Activated CD8-positive, alpha-beta memory T cell treated with anti-CD3 and anti-CD28 coated beads, Interleukin-2, amount 50 U/mL, for 1 hour (primary cell): ENCODE measurements around the gene SH3RF3.

Experiments
- DNase-seq: peaks from one replicate; pipeline ENCODE4 v3.0.0-alpha.2; 2020; ENCODE audit errors: extremely low read depth

Gene SH3RF3

DNA sequence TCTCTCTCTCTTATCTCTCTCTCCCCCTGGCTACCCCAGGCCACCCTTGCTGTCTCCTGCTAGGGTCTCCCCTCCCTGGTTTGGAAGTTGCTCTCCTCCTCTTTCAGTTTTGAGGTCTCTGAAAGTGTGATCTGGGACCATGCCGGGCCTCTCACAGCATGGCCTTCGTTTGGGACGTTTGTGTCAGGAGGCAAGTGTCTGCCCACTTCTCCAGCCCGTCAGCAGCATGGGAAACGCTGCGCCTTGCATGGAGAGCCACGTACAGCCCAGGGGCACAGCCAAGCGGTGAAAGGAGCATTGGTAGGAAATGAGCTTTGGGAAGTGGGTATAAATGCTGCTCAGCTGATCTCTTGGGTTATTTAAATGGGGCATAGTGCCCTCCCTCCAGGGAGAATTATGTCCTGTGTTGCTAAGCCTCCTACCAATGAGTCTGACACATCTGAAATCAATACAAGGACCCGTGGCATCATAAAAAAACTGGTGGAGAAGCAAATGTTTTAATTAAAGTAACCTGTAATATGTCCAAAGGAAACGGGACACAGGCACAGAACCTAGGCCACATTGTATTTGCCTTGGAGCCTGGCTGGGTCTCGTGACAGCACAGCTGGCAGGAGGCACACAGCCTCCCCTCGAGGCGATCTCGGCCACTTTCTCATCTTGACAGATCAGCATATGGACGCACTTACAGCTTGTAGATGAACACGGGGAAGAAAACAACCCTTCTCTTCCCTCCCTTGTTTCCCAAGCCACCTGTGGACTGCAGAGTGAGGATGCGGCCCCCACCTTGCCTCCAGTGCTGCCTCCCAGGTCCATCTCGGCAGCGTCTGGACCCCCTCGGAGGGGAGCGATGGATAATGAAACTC, 72.7 kb downstream of the SH3RF3 start:
- no peak for DNase-seq

DNA sequence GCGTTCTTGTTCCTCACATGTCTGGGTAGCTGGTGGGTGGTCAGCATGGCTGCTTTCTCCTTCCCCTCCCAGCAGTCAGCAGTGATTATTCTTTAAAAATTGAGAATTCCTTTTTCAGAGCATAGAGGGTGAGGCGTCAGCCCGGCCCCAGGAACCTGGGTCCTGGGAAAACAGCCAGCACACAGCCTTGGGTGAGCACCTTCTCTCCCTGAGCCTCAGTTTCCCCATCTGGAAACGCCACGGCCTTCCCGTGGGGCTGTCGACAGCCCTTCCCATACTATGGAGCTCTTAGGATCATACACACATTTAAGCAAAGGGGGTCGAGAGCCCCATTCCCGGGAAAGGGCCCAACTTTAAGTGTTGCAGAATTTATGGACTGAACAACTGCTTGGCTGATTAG, 73.5 kb downstream of the SH3RF3 start:
- no peak for DNase-seq

DNA sequence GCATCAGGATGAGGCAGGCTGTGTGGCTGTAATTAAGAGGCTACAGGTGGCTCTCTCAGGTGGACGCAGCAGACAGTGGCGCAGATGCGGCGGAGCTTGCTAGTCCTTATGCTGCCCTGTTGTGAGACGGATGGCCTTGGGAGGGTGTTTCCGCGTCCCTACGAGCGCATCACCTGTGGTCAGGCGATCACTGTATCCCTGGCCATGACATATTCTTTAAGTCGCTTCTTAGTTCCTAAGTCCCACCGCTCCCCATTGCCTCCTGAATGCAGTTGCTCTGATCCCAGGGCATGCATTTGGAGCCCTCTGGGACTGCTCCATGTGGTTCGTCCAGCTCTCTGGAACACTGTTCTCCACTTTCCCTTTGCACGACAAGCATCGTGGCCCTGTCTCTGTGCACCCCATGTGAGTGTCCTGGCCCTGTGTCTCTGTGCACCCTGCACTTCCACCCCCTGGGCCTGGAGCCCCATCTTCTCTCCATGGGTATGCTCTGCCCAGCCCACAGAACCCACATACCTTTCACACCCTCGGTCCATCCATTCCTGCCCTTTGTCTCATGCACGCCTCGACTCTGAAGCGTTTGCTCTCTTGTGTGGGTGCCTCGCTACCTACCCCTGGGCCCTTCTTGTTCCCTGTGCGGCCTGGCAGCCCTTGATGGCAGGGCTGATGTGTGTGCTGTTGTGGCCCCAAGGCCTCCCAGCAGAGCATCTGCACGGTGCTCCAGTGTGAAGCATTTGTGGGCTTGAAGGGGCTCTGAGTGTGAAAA, 74.4 kb downstream of the SH3RF3 start:
- DNase-seq: no peak

DNA sequence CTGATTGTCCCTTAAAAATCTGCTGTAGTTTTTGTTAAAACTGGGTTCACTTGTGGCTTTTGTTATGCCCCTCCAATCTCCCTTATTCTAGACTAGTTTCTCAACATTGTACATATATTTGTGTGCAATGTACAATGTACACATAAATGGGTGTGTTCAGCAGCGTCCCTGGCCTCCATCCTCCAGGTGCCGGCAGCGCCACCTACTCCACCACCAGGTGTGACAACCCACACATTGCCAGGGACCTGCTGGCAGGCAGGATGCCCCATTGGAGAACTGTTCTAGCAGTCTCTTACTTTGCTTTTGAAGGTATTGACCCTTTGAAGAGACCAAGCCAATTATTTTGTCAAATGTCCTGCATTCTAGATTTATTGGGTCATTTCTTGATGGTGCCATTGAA, 75.4 kb downstream of the SH3RF3 start:
- DNase-seq: no peak

DNA sequence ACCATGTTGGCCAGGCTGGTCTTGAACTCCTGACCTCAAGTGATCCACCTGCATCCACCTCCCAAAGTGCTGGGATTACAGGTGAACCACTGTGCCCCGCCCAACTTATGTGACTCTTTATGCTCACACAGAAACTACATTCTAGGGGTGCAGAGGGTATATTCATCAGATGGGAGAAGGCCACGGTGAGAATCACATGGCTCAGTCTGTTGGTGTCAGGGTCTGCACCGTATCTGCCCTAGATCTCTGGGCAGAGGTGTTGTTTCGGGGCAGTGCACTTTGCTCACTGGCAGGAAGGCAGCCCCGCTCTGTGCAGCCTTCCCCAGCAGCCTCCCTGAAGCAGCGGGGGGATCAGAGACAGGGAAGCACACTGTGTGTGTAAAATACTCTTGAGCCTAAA, 76.4 kb downstream of the SH3RF3 start:
- DNase-seq: no peak

DNA sequence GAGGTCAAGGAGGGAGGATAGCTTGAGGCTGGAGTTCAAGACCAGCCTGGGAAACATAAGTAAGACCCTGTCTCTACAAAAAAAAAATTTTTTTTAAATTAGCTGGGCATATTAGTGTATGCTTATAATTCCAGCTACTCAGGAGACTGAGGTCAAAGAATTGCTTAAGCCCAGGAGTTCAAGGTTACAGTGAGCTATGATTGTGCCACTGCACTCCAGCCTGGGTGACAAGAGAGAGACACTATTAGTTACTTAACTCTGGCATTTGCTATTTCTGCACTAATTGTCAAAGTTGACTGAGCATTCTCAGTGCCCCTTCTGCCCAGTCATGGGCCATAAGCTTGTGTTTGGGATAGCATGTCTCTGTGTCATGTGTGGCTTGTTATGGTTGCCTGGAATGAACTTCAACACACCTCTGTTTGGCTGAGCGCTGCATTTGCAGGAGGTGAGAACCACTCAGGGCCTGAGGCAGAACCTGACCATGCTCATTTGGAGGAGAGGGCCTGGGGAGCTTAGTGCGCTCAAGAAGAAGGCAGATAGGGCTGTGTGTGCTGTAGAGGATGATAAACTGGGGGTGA, 77.7 kb downstream of the SH3RF3 start:
- DNase-seq: no peak

DNA sequence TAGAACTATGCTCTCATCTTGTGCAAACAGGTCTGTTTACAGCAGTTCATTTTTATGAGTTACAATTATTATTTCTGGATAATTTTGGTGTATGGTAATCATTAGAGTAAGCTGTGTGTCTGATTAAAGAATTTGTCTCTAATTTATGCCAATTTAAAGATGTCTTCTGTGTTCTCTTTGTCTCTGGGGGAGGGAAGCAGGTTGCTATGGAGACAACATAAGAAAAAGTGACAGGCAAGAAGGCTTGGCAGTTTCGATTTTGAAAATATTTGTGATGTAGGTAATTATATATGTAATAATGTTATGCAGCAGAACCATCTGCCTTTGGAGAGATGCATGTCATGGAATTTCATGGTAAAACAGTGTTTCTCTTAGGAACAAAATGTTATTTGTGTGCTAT, 78.2 kb downstream of the SH3RF3 start:
- DNase-seq: no peak

DNA sequence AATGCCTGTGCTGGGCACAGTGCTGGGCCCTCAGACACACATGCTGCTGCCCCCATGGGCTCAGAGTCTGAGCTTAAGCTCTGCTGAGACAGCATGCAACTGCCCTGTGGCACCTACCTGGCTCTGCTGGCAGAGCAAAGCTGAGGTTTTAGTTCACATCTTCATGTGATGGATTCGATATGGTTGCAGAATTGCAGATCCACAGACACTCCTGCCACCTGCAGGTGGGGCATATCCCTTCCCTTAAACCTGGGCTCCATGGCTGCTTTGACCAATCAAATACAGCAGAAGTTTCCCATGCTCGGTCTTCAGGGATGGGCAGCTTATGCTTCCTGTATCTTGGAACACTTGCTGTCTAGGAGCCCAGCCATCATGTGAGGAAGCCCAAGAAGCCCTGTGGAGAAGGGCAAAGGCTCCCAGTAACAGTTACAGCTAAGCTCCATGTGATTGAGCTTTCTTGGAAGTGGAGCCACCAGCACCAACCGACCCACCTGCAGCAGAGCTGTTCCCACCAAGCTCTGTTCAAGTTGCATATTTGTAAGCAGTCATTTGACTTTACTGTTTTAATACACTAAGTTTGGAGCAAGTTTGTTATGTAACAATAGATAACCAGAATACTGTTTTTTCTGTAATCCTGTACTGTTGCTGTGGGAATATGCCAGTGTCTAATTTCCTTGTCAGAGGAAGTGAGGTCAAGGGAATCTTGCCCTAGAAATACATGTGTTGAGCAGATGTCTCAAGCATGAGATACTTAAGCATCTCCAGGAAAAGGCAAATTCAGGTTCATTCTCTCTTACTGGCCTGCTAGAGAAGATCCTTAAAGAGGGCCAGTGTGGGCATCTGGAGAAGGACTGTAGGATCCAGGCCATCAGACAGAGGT, 79.3 kb downstream of the SH3RF3 start:
- no peak for DNase-seq

DNA sequence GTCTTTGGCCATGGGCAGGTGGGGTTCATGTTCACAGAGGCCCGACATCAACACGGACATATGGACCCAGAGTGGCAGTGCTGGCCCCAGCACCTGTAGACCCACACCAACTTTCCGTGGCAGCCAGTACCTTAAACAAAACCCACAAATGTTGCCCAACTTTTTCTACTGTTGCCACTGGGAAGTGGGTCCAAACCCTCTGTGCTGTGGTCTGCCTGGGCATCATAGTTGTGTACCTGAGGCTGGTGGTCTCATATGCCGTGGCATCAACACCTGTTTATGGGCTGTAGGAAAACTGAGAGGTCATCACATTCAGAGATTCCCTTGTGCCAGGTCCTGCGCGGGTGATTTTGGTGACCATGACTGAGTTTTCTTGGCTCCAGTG, 79.9 kb downstream of the SH3RF3 start:
- DNase-seq: no peak

DNA sequence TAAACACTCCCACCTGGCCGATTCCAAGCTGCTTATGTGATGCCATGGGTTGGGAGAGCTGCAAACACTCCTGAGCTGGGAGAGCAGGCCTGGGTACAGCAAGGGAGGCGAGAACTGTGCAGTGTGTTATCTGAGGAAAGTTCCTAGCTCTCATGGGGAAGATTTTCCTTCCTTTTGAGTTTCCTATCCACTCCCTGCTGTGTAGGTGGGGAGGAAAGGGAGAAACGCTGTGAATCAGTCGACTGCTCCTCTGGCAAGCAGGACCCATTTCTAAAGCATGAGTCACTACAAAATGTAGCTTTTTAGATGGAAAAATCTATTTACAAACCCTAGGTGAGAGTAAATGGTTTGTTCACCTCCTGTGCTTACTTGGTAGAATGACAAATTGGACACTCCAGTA, 80.4 kb downstream of the SH3RF3 start:
- DNase-seq: no peak

DNA sequence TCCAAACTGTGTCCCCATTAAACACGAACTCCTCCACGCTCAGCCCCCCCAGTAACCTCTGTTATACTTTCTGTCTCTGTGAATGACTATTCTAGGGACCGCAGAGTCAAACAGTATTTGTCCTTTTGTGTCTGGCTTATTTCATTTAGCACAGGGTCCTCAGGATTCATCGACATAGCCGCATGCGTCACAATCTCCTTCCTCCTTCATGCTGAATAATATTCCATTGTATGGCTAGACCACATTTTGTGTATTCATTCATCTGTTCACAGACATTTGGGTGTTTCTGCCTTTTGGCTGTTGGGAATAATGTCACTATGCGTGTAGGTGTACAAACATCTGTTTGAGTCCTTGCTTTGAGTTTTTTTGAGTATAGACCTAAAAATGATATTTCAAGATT, 80.9 kb downstream of the SH3RF3 start:
- DNase-seq: no peak

DNA sequence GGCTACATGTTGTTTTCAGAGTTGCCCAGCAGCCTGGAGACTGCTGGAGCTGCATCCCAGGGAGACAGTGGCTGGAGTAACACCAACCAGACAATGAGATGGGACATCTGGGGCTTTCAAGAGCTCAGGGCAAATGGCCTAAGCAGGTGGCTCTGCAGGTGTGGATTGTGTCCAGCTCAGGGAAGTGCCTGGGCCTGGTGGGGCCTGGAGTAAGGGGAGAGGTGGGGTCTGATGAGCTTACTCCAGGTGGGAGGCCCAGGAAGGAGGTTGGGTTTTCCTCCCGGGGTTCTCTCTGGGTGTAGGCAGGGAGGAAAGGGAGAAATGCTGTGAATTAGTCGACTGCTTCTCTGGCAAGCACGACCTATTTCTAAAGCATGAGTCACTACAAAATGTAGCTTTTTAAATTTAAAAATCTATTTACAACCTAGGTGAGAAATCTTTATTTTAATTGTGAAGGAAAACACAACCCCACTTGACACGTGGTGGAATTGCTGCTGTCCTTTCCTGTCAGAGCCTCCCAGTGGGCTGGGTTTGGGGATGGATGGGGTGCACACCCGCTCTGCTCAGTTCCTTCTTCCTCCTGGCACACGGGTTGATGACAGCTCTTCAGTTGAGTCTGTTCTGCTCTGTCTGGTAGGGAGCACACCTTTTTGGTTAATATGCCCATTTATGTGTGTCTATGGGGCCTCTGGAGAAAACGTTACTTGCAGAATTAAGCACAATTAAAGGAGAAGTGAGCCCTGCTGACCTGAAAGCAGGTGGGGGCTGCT, 81.6 kb downstream of the SH3RF3 start:
- no peak for DNase-seq

DNA sequence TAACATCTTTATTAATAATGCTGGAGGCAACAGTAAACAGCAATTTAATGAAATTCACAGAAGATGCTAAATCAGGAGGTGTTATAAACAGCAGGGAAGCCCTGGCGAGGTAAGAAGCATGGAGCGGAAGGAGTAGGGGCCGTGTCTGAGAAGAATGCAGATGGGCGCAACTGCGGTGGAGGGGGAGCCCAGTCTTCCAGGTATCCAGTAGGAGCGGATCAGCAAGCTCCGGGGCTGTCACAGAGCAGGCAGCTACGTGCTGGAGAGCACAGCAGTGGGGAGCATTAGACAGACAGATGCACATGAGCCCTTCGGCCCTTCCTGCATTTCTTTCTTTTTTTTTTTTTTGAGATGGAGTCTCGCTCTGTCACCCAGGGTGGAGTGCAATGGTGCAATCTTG, 82.3 kb downstream of the SH3RF3 start:
- no peak for DNase-seq

DNA sequence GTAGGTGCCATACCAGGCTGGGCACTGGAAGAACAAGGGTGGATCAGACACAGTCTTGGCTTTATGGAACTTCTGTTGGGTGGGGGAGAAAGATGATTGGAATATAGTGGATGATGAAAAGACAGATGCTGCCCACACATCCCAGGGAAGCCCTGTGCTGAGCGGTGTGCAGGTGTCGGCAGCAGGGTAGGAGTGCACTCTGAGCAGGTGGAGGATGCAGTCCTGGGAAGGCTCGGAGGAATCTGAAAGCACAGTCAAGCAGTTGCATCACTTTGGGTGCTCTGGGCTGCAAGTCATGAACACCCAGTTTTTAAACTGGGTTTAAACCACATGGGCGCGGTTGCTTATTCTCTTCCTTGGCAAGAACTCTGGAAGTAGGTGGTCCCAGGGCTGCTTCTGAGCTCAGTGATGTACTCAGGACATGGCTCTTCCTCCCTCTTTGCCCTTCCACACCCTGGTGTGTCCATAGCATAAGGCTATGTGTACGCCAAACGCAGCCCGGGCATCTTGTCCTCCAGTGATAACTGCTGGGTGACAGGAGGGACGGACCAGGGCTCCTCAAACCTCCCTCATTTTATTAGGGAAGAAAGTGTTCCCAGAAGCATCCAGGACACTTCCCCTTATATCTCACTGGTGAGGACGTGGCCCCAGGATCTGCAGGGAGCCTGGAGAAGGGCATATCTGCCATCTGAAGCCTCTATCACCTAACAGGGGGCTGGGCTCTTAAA, 84.0 kb downstream of the SH3RF3 start:
- no peak for DNase-seq

DNA sequence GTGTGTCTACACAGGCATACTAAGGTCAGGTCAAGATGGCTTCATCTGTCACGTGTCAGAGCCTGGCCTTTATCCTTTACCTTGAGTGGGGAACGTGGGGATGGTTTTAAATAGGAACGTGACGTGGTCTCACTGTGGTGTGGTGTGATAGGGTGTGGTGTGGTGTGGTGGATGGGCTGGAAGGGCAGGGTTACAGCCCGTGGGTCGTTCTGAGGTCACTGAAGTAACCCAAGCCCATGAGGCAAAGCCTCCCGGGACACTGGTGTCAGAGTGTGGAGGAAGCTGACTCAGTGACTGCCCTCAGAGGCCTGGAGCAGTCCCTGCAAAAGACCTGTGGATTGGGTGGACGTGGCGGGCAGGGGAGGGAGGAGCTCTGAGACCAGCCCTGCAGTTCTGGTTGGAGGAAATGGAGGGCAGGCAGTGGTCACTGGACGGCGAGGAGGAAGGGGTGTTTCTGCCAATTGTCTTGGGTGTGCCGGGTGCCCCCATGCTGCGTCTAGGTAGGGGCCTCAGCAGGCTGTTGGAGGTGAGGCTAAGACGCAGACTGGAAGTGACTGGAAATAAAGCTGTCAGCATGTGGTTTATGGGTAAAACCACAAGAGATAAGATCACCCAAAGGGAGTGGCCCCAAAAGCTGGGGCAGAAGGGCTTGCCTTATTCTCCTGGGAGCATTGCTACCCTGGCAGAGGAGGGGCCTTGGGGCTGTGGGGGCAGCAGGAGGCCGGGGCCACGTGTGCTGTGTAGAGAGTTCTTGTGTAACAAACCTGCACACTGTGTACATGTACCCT, 84.8 kb downstream of the SH3RF3 start:
- DNase-seq: peak; percentile 64

DNA sequence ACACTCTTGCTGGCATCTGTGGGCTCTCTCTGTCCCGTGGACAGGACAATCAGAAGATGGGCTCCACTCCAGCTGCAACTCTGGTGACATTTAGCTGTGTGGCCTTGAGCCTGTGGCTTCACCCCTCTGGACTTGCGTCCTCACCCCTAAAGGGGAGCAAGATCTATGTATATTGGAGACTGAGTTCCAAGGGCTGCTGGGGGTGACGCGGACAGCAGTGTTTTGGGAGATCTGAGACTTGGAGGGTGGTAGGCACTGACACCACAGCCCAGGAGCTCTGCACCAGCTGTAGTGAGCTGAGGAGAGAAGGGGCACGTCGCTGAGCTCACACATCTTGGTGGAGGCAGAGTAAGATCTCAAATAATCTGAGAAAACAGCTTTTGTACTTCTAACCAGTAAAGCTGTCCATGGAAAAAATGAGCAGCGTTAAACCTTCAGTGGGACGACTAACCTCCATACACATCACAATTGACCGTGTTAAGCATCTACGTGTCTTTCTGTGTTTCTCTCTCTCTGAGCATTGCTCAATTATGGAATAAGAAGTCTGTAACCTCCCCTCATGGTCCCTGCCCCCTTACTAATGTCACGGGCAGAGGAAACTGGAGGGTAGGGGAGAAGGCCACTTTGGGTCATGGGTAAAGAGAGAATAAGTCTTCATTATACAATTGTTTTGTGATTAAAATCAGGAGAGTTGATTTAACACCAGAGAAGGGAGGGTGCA, 85.8 kb downstream of the SH3RF3 start:
- DNase-seq: no peak

DNA sequence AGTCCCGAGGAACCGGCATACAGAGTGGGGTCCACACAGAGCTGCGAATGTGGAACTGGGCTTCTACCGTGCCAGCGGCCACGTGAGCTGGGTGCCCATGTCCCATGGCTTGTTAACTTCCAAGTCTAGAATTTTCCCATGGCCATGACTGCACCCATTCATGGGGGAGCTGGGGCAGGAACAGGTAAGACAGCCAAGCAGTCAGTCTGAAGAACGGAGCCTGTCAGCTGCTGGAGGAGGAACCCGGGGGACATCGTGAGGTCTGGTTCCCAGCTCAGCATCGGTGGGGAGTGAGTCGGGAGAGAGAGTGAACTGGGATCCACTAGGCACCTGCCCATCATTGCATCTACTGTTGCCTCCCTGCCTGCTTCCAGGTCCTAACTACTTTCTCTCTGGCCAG, 86.9 kb downstream of the SH3RF3 start:
- no peak for DNase-seq

DNA sequence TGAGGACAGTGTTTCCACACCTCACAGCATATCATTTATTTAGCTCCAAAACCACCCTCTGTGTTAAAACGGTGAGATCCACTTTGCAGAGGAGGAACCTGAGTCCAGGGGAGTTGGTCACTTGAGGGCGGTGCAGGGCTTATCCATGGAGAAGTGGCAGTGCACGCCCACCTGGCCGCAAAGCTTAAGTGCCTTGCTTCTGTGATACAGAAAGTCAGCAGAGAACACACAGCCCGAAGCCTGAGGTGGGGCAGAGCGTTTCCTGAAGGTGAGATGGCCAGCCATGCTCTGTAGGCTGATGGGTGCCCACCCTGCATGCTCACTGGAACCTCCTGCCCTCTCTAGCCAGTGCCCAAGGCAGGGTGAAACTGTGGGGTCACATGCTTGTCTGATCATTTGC, 87.3 kb downstream of the SH3RF3 start:
- DNase-seq: no peak
